WI38 (cell line): ENCODE measurements around the gene ATP5MK.

Experiments used
- H3K4me3 ChIP-seq: 2 replicates; pipeline ENCODE4 v1.5.1; 2011; ENCODE audit warnings: low read depth, mild to moderate bottlenecking, control low read depth, low read length
- CTCF ChIP-seq: IDR thresholded peaks from 2 replicates; pipeline ENCODE4 v1.5.1; 2012; ENCODE audit warnings: low read depth, mild to moderate bottlenecking, control low read depth, low read length

The ATP5MK gene

GRCh38 chr10:103396789-103397087, 463 bp upstream of the ATP5MK start:
- no peak for TF ChIP-seq CTCF
- peak overlapping the region; percentile 96 for H3K4me3 ChIP-seq

GRCh38 chr10:103395754-103396066, 565 bp downstream of the ATP5MK start:
- H3K4me3 ChIP-seq, result peak overlapping the region; percentile 96
- no peak for TF ChIP-seq CTCF

GRCh38 chr10:103394180-103394579, 2.1 kb downstream of the ATP5MK start:
- no peak for TF ChIP-seq CTCF
- no peak overlapping the region for H3K4me3 ChIP-seq

GRCh38 chr10:103382769-103383168, 13.5 kb downstream of the ATP5MK start:
- no peak overlapping the region for H3K4me3 ChIP-seq
- TF ChIP-seq CTCF, result no peak

GRCh38 chr10:103374263-103374662, 22.0 kb downstream of the ATP5MK start:
- no peak for TF ChIP-seq CTCF

GRCh38 chr10:103373544-103373943, 22.7 kb downstream of the ATP5MK start:
- no peak for TF ChIP-seq CTCF
- H3K4me3 ChIP-seq, result no peak overlapping the region

More at GRCh38 chr10:103374263-103374662, 22.0 kb downstream of the ATP5MK start:
- H3K4me3 ChIP-seq, result no peak overlapping the region

- peak within 1 kb of the TSS; percentile 83 for H3K4me3 ChIP-seq
- TF ChIP-seq CTCF, result no peak
Measured at GRCh38 chr10:103367782-103368518, 28.3 kb downstream of the ATP5MK start, which contains the start of gene TAF5. Gene TAF5 (plus strand): TSS chr10:103367976. CDS start chr10:103367990, 14 bp downstream.
